GM19455 (cell line): ENCODE results near the gene AKR1D1.
"Not testable (repeated sequence)": the region's sequence is repeated elsewhere in the genome, so short reads cannot be mapped to it uniquely, and the experiment has no call there.

Experiments used
- ATAC-seq: cut with Tn5 transposase; IDR thresholded peaks from one replicate; pipeline ENCODE4 v1.9.1; 2021; ENCODE audit not compliant: unreplicated experiment

Gene AKR1D1

GRCh38 chr7:138072726-138073125 is 3.5 kb upstream of the AKR1D1 start:
- ATAC-seq: no peak

GRCh38 chr7:138074121-138074520 is 2.1 kb upstream of the AKR1D1 start:
- no peak for ATAC-seq

GRCh38 chr7:138074540-138074939 is 1.7 kb upstream of the AKR1D1 start:
- ATAC-seq: no peak

DNA sequence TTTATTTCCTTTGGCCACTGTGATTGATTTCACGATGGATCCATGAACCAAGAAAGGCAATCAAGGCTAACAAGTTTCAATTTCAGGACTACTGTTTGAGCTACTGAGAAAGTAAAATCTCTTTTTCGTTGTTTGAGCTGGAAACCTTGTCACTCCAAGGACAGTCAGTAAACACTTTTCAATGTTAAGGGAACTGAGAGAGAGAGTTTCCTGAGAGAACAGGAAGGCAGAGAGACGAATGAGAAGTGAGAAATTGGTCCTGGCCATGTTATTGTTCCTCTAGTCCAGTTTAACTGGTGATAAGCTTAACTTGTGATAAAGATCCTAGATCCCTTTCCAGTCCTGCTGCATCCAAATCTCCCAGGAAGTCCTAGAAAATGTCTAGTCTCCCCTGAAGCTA is 909 bp upstream of the AKR1D1 start:
- no peak for ATAC-seq

- not testable (repeated sequence) for ATAC-seq
Measured at GRCh38 chr7:138075786-138076185, 473 bp upstream of the AKR1D1 start.

GRCh38 chr7:138077809-138078208 is 1.6 kb downstream of the AKR1D1 start:
- no peak for ATAC-seq

DNA sequence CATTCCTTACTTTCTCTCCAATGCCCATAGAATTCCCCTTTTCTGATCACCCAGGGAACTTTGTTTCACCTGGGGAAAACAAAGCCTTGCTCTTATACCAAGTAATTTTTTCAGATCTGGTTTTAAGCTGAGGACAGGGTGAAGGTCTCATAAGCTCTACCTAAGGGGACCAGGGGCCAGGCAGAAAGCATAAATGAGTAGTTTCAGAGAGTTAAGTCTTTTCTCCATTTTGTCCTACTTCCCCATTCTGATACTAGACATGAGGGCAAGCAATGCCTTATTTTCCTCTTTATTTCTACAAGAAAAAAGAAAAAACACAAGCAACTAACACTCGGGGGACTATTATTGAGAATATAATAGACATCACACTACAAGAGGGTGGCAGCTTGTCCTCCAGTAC is 2.9 kb downstream of the AKR1D1 start:
- ATAC-seq: no peak

GRCh38 chr7:138081868-138082267 is 5.6 kb downstream of the AKR1D1 start:
- no peak for ATAC-seq

GRCh38 chr7:138083859-138084258 is 7.6 kb downstream of the AKR1D1 start:
- ATAC-seq: no peak

DNA sequence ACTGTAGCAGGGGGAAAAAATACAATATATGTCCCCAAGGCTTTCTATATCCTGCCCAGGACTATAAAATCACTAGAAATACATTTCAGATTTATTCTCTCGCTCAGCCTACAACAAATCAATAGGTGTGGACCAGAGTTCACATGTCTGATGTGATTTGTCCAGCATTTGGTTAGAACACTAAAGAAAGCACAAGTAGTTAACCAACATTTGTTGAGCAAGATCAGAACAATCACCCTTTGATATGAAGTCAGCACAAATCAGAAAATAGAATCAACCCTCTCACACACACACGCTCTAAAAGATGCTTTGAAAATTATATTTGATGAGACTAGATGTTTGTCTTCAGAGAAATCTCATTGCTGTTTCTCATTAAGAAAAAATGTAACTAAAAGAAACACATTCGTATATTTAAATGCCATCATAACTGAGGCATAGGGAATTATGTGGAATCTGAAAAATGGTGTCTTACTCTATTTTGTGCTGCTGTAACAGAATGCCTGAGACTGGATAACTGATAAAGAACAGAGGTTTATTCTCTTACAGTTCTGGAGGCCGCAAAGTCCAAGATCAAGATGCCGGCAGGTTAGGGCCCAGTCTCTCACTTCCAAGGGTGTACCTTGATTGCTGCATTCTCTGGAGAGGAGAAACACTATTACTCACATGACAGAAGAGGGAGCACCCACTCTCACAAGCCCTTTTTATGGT is 10.5 kb downstream of the AKR1D1 start:
- ATAC-seq: no peak

DNA sequence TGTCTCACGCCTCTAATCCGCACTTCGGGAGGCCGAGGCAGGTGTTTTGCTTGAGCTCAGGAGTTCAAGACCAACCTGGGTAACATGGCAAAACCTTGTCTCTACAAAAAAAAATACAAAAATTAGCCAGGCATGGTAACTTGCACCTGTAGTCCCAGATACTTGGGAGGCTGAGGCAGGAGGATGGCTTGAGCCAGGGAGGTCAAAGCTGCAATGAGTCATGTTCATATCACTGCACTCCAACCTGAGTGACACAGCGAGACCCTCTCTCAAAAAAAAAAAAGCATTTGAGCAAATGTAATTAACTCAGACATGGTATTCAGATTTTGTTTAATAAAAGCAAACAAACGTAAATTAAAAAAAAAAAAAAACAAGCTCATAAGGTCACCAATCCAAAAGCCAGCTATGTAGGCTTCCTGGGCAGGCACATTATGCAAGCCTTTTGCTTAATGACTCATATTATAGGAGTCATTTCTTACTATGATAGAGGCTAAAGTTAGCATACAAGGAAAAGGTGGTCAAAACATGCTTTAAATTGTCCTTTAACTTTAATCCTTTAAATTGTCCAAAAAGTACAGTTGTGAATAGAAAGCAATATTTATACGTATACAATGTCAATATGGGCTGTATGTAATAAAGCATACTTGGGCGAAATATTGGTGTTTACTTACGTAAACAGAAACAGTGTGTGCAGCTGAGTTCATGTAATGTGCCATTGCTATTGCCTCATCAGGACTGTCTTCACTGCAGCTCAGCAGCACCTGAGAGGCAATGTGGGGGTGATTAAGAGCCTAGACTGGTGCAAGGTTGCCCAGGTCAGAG is 13.0 kb downstream of the AKR1D1 start:
- ATAC-seq: no peak

DNA sequence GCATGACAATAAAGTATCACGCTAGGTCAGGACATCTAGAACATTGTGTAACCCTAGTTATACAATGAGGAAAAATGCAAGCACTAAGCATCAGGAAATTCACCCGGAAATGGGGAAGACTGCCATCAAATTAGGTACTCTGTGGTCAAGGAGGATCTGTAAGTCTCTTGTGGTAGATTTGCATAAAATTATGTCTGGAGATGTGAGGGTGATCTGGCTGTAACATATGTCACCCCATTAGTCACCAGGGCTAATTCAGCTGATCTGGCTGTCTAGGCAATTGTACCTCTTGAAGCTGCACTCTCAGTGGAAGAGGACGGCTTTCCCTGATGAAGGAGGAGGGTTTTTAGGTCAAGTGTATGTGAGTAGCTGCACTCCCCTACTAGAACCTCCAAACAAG is 14.8 kb downstream of the AKR1D1 start:
- ATAC-seq: no peak

DNA sequence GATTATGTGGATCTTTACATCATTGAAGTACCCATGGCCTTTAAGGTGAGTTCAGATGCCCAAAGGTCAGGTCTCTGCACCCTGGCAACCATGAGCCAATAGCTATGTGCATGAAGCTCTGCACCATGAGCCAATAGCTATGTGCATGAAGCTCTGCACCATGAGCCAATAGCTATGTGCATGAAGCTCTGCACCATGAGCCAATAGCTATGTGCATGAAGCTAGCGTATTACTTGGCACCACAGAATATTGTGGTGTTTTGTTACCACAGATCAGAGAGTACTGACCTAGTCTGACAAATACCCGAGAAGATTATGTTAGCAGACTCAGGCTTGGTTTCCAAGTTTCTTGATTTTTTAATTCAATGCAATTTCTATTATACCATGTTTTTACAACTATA is 15.6 kb downstream of the AKR1D1 start:
- not testable (repeated sequence) for ATAC-seq

DNA sequence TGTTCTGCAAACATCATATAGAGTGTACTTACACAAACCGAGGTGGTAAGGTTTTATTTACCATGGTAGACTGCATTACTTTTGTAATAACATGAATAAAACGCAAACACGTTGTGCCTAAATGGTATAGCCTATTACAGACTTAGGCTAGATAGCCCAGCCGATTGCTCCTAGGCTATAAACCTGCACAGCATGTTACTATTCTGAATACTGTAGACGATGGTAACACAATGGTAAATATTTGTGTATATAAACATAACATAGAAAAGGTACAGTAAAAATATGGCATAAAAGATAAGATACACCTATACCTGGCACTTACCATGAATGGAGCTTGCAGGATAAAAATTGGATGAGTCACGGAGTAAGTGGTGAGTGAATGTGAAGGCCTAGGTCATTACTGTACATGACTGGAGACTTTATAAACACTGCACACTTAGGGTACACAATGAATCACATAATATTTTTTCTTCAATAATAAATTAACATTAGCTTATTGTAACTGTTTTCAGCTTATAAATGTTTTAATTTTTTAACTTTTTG is 16.3 kb downstream of the AKR1D1 start:
- ATAC-seq: no peak

DNA sequence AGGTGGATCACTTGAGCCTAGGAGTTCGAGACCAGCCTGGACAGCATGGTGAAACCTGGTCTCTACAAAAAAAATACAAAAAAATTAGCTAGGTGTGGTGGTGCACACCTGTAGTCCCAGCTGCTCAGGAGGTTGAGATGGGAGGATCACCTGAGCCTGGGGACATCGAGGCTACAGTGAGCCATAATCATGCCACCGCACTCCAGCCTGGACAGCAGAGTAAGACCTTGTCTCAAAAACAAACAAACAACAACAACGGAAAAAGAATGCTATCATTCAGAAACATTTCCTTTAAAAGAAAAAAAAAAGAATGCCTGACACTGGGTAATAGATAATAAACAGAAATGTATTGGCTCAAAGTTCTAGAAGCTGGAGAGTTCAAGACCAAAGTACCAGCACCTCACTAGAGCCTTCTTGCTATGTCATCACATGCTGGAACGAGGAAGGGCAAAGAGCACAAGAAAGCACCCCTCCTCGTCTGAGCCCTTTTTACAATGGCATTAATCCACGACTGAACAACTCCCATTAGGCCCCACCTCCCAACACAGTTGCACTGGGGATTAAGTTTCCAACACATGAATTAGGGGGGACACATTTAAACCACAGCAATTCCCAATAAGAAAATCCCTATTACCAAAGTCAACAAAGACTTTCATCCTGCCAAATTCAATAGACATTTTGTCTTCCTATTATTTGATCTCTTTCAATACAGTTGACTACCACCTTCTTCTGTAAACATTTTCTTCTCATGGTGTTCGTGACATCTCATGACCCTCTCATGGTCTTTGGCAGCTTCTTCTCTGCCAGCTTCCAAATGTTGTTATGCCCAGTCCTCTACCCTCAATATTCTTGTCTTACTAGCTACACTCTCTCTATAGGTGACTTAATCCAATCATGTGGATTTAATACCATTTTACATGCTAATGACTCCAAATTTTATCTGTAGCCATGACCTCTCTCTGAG is 20.0 kb downstream of the AKR1D1 start:
- ATAC-seq: no peak

- ATAC-seq: no peak
Measured at GRCh38 chr7:138097064-138097741, 20.9 kb downstream of the AKR1D1 start.

- no peak for ATAC-seq
Measured at GRCh38 chr7:138099813-138100212, 23.6 kb downstream of the AKR1D1 start.

GRCh38 chr7:138105221-138105620 is 29.0 kb downstream of the AKR1D1 start:
- ATAC-seq: no peak

- ATAC-seq: no peak
Measured at GRCh38 chr7:138115047-138115446, 38.8 kb downstream of the AKR1D1 start.

- no peak for ATAC-seq
Measured at GRCh38 chr7:138116141-138116540, 39.9 kb downstream of the AKR1D1 start.
